ENCODE measurements around the gene RMRP. TPM values are rescaled to one million over a fixed set of nuclear protein-coding genes. Genes with fewer than 3 reads are reported as not detected.
"Not testable (repeated sequence)": the region's sequence is repeated elsewhere in the genome, so short reads cannot be mapped to it uniquely, and the experiment has no call there.

Gene RMRP
- total and polyA plus RNA-seq, 4 donors: 14,949 to 16,694 TPM; not detected in 2

DNA sequence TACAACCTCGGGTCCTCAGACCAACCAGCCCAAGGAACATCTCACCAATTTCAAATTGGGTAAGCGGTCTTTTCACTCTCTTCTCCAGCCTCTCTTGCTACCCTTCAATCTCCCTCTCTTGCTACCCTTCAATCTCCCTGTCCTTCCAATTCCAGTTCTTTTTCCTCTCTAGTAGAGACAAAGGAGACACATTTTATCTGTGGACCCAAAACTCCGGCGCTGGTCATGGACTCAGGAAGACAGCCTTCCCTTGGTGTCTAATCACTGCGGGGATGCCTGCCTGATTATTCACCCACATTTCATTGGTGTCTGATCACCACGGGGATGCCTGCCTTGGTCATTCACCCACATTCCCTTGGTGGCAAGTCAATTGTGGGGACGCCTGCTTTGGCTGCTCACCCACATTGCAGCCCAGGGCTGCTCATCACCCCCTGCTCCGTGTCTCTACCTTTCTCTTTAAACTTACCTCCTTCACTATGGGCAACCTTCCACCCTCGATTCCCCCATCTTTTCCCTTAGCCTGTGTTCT, 20.3 kb downstream of the RMRP start:
- DNase-seq; H3K4me1 ChIP-seq (ENCODE audit: control insufficient read depth in 1 of 2, insufficient read depth in 2 of 2, low read length in 2 of 2); H3K4me3 ChIP-seq (ENCODE audit: low read length in 2 of 2); ATAC-seq (ENCODE audit: low FRiP score); intact Hi-C loops (cut with DNase I); H3K9me3 ChIP-seq (ENCODE audit: control insufficient read depth, low read length); H3K36me3 ChIP-seq (ENCODE audit: control insufficient read depth in 1 of 2, insufficient read depth in 2 of 2, low read length in 1 of 2); H3K27me3 ChIP-seq (ENCODE audit: control insufficient read depth in 1 of 2, insufficient read depth in 2 of 2, low read length in 1 of 2); H3K27ac ChIP-seq (ENCODE audit: low read depth in 1 of 2, low read length in 2 of 2): not testable (repeated sequence)
- 92 to 93% methylated on average over 9 of the region's 9 CpGs for whole genome bisulfite sequencing, 2 donors

DNA sequence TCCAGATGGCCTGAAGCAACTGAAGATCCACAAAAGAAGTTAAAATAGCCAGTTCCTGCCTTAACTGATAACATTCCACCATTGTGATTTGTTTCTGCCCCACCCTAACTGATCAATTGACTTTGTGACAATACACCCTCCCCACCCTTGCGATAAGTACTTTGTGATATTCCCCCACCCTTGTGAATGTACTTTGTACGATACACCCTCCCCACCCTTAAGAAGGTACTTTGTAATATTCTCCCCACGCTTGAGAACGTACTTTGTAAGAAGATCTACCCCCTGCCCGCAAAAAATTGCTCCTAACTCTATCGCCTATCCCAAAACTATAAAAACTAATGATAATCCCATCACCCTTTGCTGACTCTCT, 21.0 kb downstream of the RMRP start:
- DNase-seq; H3K9me3 ChIP-seq (ENCODE audit: control insufficient read depth, low read length); H3K4me1 ChIP-seq (ENCODE audit: control insufficient read depth in 1 of 2, insufficient read depth in 2 of 2, low read length in 2 of 2); ATAC-seq (ENCODE audit: low FRiP score); intact Hi-C loops (cut with DNase I); H3K27me3 ChIP-seq (ENCODE audit: control insufficient read depth in 1 of 2, insufficient read depth in 2 of 2, low read length in 1 of 2); H3K4me3 ChIP-seq (ENCODE audit: low read length in 2 of 2); H3K27ac ChIP-seq (ENCODE audit: low read depth in 1 of 2, low read length in 2 of 2); H3K36me3 ChIP-seq (ENCODE audit: control insufficient read depth in 1 of 2, insufficient read depth in 2 of 2, low read length in 1 of 2): not testable (repeated sequence)
- WGBS, 2 donors: 98% methylated on average over 6 of the region's 6 CpGs

DNA sequence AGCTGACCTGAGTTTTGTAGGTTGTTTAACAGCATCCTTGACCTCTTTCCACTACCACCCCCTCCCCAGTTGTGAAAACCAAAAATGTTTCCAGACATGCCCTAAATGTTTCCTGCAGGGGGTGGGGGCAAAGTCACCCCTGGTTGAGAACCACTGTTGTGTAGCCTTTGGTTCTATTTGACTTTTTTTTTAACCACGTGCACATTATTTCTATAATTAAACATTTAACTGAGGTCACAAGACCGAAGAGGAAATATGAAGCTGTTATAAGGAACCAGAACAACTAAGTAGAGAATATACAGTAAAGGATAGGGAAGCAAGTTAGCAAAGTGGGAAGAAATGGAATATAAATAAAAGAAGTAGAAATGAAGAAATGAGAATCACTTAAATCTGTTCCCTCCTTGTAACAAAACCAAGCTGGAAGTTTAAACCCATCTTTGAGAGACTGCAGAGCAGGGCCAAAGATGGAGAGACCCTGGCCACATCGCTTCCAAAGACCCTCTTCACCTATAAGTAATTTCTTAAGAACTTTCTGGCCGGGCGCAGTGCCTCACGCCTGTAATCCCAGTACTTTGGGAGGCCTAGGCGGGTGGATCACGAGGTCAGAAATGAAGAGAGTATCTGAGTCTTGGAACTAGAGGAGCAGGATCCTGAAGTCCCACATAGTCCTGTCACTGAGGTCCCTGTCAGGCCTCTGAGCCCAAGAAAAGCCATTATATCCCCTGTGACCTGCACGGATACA, 21.5 kb downstream of the RMRP start:
- intact Hi-C loops (cut with DNase I): no loop called here
- DNase-seq (no peak), ATAC-seq (ENCODE audit: low FRiP score) (no peak)
- no peaks in the 10 kb centered on the region for H3K27me3 ChIP-seq (ENCODE audit: control insufficient read depth in 1 of 2, insufficient read depth in 2 of 2, low read length in 1 of 2)
- H3K4me3 ChIP-seq (ENCODE audit: low read length in 2 of 2): no peak overlapping the region
- WGBS, 2 donors: 73 to 82% methylated on average over 9 of the region's 9 CpGs
- no peaks in the 10 kb centered on the region for H3K4me1 ChIP-seq (ENCODE audit: control insufficient read depth in 1 of 2, insufficient read depth in 2 of 2, low read length in 2 of 2)
- no peaks in the 10 kb centered on the region for H3K36me3 ChIP-seq (ENCODE audit: control insufficient read depth in 1 of 2, insufficient read depth in 2 of 2, low read length in 1 of 2)
- H3K27ac ChIP-seq (ENCODE audit: low read depth in 1 of 2, low read length in 2 of 2): no peak overlapping the region
- H3K9me3 ChIP-seq (ENCODE audit: control insufficient read depth, low read length): no peaks in the 10 kb centered on the region

DNA sequence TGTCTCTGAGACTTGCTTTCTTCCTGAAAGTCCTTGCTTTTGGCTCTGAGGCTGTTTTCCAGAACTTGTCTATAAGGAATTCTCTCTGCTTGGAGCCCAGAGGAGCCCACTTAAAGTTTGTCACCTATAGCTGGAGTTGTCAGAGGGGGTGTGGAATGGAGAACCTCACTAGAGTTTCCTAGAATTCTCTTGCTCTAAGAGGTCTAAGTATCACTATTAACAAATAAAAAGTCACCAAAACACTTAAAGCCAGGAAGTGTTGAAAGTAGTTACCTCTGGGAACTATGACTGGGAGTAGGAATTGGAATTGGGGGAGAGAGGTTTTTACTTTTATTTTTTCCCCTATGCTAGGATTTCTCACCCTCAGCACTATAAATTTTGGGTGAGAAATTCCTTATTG, 22.1 kb downstream of the RMRP start:
- DNase-seq (no peak), ATAC-seq (ENCODE audit: low FRiP score) (no peak)
- H3K4me3 ChIP-seq (ENCODE audit: low read length in 2 of 2): no peak overlapping the region
- H3K27me3 ChIP-seq (ENCODE audit: control insufficient read depth in 1 of 2, insufficient read depth in 2 of 2, low read length in 1 of 2): no peaks in the 10 kb centered on the region
- H3K36me3 ChIP-seq (ENCODE audit: control insufficient read depth in 1 of 2, insufficient read depth in 2 of 2, low read length in 1 of 2): no peaks in the 10 kb centered on the region
- no peaks in the 10 kb centered on the region for H3K4me1 ChIP-seq (ENCODE audit: control insufficient read depth in 1 of 2, insufficient read depth in 2 of 2, low read length in 2 of 2)
- H3K9me3 ChIP-seq (ENCODE audit: control insufficient read depth, low read length): no peaks in the 10 kb centered on the region
- no peak overlapping the region for H3K27ac ChIP-seq (ENCODE audit: low read depth in 1 of 2, low read length in 2 of 2)
- intact Hi-C loops (cut with DNase I): no loop called here

DNA sequence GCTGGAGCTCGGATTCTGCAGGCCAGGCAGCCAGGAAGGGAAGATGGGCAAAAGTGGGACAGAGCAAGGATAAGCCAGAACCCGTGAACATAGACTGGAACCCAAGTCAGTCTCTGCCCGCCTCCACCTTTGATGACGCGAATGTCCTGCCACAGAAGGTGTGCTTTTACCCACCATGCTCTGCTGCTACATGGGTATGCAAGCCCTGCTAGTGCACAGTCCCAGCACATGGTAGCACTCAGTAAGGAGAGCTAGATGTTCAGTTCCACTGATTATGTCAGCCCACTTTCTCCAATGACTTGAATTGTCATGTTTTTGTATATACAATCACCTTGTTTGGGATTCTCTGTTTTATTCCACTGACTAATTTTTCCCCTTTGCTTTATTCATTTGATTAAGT, 28.2 kb downstream of the RMRP start:
- no peak for DNase-seq
- 86 to 87% methylated on average over 5 of the region's 5 CpGs for WGBS, 2 donors

DNA sequence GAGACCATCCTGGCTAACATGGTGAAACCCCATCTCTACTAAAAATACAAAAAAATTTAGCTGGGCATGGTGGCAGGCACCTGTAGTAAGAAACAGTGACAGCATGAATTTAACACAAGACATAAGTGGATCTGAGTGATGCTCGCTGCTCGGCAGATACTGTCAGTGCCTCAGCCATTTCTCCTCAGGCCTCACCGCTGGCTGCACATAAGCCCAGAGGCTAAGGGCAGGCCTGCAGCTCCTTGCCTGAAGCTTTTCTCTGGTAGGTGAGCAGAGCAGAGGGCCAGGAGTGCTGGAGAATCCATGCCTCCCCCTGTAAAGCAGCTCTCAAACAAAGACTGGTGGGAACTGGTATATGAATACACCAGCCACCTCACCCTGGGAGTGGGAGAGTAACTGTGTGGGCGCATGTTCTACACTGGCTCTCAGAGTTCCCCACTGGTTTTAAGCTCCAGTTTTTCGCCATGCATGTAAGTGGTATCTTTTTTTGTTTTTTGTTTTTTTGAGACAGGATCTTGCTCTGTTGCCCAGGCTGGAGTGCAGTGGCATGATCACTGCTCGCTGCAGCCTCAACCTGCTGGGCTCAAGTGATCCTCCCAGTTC, 29.3 kb downstream of the RMRP start:
- Histone ChIP-seq H3K27ac (ENCODE audit: low read depth in 1 of 2, low read length in 2 of 2) (no peak overlapping the region), H3K36me3 (ENCODE audit: control insufficient read depth in 1 of 2, insufficient read depth in 2 of 2, low read length in 1 of 2) (no peaks in the 10 kb centered on the region), H3K9me3 (ENCODE audit: control insufficient read depth, low read length) (no peaks in the 10 kb centered on the region), H3K27me3 (ENCODE audit: control insufficient read depth in 1 of 2, insufficient read depth in 2 of 2, low read length in 1 of 2) (no peaks in the 10 kb centered on the region), H3K4me3 (ENCODE audit: low read length in 2 of 2) (no peak overlapping the region), H3K4me1 (ENCODE audit: control insufficient read depth in 1 of 2, insufficient read depth in 2 of 2, low read length in 2 of 2) (no peaks in the 10 kb centered on the region)
- intact Hi-C loops (cut with DNase I): no loop called here
- DNase-seq: no peak
- no peak for ATAC-seq (ENCODE audit: low FRiP score)
- 96 to 99% methylated on average over 6 of the region's 6 CpGs for WGBS, 2 donors

More for the DNA sequence above, 28.2 kb downstream of the RMRP start:
- Histone ChIP-seq H3K4me1 (ENCODE audit: control insufficient read depth in 1 of 2, insufficient read depth in 2 of 2, low read length in 2 of 2) (no peaks in the 10 kb centered on the region), H3K27me3 (ENCODE audit: control insufficient read depth in 1 of 2, insufficient read depth in 2 of 2, low read length in 1 of 2) (no peaks in the 10 kb centered on the region), H3K4me3 (ENCODE audit: low read length in 2 of 2) (no peak overlapping the region), H3K9me3 (ENCODE audit: control insufficient read depth, low read length) (no peaks in the 10 kb centered on the region), H3K27ac (ENCODE audit: low read depth in 1 of 2, low read length in 2 of 2) (no peak overlapping the region), H3K36me3 (ENCODE audit: control insufficient read depth in 1 of 2, insufficient read depth in 2 of 2, low read length in 1 of 2) (no peaks in the 10 kb centered on the region)
- intact Hi-C loops (cut with DNase I): no loop called here
- no peak for ATAC-seq (ENCODE audit: low FRiP score)

DNA sequence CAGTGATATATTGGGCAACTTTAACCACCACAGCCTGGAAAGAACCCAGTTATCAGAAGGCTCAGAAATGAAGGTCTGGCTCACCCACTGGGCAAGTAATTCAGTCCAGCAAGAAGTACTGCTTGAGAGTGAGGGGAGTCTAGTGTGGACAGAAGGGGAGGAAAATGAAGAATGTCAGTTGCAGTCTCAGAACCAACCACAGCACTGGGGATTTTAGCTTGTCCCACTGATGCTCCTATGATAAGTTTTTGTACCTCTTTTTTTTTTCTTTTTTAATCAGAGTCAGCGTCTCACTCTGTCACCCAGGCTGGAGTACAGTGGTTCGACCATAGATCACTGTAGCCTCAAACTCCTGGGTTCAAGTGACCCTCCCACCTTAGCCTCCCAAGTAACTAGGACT, 30.2 kb downstream of the RMRP start:
- ATAC-seq (ENCODE audit: low FRiP score): no peak
- Histone ChIP-seq H3K4me1 (ENCODE audit: control insufficient read depth in 1 of 2, insufficient read depth in 2 of 2, low read length in 2 of 2) (no peaks in the 10 kb centered on the region), H3K4me3 (ENCODE audit: low read length in 2 of 2) (no peak overlapping the region), H3K36me3 (ENCODE audit: control insufficient read depth in 1 of 2, insufficient read depth in 2 of 2, low read length in 1 of 2) (no peaks in the 10 kb centered on the region), H3K27ac (ENCODE audit: low read depth in 1 of 2, low read length in 2 of 2) (no peak overlapping the region), H3K9me3 (ENCODE audit: control insufficient read depth, low read length) (no peaks in the 10 kb centered on the region), H3K27me3 (ENCODE audit: control insufficient read depth in 1 of 2, insufficient read depth in 2 of 2, low read length in 1 of 2) (no peaks in the 10 kb centered on the region)
- WGBS, 2 donors: 89 to 92% methylated on average over 2 of the region's 2 CpGs
- no peak for DNase-seq
- intact Hi-C loops (cut with DNase I): no loop called here

DNA sequence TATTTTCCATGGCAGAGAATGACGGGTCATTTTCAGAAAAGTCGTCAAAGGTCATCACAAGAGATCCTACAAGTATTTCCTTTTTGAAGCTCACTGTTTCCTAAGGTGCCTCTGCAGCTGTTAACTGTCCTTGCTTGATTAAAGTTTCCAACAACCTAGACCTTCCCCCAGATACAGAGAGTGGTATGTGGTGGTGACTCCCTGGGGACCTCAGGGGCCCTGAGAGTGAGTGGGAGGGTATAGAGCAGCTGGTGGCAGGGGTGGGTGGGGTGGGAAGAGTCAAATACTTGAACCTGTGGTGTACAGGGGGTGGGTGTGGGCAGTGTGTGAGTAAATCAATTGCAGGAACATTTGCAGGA, 38.0 kb downstream of the RMRP start:
- Histone ChIP-seq H3K9me3 (ENCODE audit: control insufficient read depth, low read length) (no peaks in the 10 kb centered on the region), H3K4me1 (ENCODE audit: control insufficient read depth in 1 of 2, insufficient read depth in 2 of 2, low read length in 2 of 2) (no peaks in the 10 kb centered on the region), H3K36me3 (ENCODE audit: control insufficient read depth in 1 of 2, insufficient read depth in 2 of 2, low read length in 1 of 2) (no peaks in the 10 kb centered on the region), H3K4me3 (ENCODE audit: low read length in 2 of 2) (no peak overlapping the region), H3K27me3 (ENCODE audit: control insufficient read depth in 1 of 2, insufficient read depth in 2 of 2, low read length in 1 of 2) (no peaks in the 10 kb centered on the region), H3K27ac (ENCODE audit: low read depth in 1 of 2, low read length in 2 of 2) (no peak overlapping the region)
- DNase-seq (no peak), ATAC-seq (ENCODE audit: low FRiP score) (no peak)
- intact Hi-C loops (cut with DNase I): no loop called here
- 71 to 74% methylated on average over 2 of the region's 2 CpGs for WGBS, 2 donors

All from aorta (tissue), 5 donors.